OCI-LY1 (cell line): ENCODE data around the gene SSRP1.

Experiments used
- EZH2 ChIP-seq: fragments of 200-600 bp; sonication (generic), shearing (Covaris generic); IDR thresholded peaks from 2 replicates; pipeline ENCODE4 v1.8.0; 2017; ENCODE audit warnings: borderline replicate concordance, mixed run types, mild to moderate bottlenecking, antibody characterized with exemption, low read length, moderate library complexity, mixed read lengths
- TF ChIP-seq, protein P1 (sequence below): fragments of 200-600 bp; sonication (generic), shearing (Covaris generic); IDR thresholded peaks from 2 replicates; pipeline ENCODE4 v1.5.1; 2017; ENCODE audit warnings: mild to moderate bottlenecking, antibody characterized with exemption, low read length, moderate library complexity, mixed read lengths

- TF ChIP-seq, protein P1, sequence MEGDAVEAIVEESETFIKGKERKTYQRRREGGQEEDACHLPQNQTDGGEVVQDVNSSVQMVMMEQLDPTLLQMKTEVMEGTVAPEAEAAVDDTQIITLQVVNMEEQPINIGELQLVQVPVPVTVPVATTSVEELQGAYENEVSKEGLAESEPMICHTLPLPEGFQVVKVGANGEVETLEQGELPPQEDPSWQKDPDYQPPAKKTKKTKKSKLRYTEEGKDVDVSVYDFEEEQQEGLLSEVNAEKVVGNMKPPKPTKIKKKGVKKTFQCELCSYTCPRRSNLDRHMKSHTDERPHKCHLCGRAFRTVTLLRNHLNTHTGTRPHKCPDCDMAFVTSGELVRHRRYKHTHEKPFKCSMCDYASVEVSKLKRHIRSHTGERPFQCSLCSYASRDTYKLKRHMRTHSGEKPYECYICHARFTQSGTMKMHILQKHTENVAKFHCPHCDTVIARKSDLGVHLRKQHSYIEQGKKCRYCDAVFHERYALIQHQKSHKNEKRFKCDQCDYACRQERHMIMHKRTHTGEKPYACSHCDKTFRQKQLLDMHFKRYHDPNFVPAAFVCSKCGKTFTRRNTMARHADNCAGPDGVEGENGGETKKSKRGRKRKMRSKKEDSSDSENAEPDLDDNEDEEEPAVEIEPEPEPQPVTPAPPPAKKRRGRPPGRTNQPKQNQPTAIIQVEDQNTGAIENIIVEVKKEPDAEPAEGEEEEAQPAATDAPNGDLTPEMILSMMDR: no peak
- no peak for TF ChIP-seq EZH2
These were observed 58.6 kb downstream of the SSRP1 start for GRCh38 chr11:57276971-57277675.
